DND-41 (cell line): Measurements from ENCODE around the gene FAM174C.

Source experiments
- ATAC-seq: fragments of 200-7000 bp; cut with Tn5 transposase; 3 replicates; pipeline ENCODE4 v1.9.1; 2021; ENCODE audit warnings: low read depth; ENCODE audit not compliant: insufficient read depth
- DNase-seq: peaks from one replicate; pipeline ENCODE4 v3.0.0-alpha.2; 2020
- H2AFZ ChIP-seq: 2 replicates; pipeline ENCODE4 v1.6.0; 2012; ENCODE audit warnings: low read depth, low read length
- H3K27ac ChIP-seq: 2 replicates; pipeline ENCODE4 v1.5.1; 2012; ENCODE audit warnings: low read length, inconsistent platforms
- H3K27me3 ChIP-seq: fragments of 200-600 bp; sonication (generic); 2 replicates; pipeline ENCODE4 v1.6.0; 2012; ENCODE audit warnings: low read length, mild to moderate bottlenecking, inconsistent platforms; ENCODE audit not compliant: insufficient read depth, poor library complexity
- H3K36me3 ChIP-seq: 2 replicates; pipeline ENCODE4 v1.5.1; 2012; ENCODE audit warnings: low read length, inconsistent platforms; ENCODE audit not compliant: insufficient read depth
- H3K4me1 ChIP-seq: 2 replicates; pipeline ENCODE4 v1.5.1; 2012; ENCODE audit warnings: mild to moderate bottlenecking, low read length; ENCODE audit not compliant: insufficient read depth
- H3K4me2 ChIP-seq: 2 replicates; pipeline ENCODE4 v1.6.0; 2012; ENCODE audit warnings: mild to moderate bottlenecking, moderate library complexity, low read length, inconsistent platforms; ENCODE audit not compliant: insufficient read depth
- H3K4me3 ChIP-seq, 2 experiments: fragments of 200-600 bp in 1 of 2; shearing (Covaris generic) in 1 of 2; 2 replicates each; pipeline ENCODE4 v1.5.1; 2012 to 2016; ENCODE audit warnings: inconsistent platforms in 2 of 2, low read length in 2 of 2, mild to moderate bottlenecking in 2 of 2, low read depth in 1 of 2, moderate library complexity in 1 of 2
- H3K79me2 ChIP-seq: 2 replicates; pipeline ENCODE4 v1.6.0; 2012; ENCODE audit warnings: low read length, inconsistent platforms; ENCODE audit not compliant: insufficient read depth
- H3K9ac ChIP-seq: 2 replicates; pipeline ENCODE4 v1.6.0; 2012; ENCODE audit warnings: low read depth, mild to moderate bottlenecking, inconsistent platforms, low read length, moderate library complexity
- H3K9me3 ChIP-seq: 2 replicates; pipeline ENCODE4 v1.5.1; 2012; ENCODE audit warnings: low read length, moderate library complexity, mild to moderate bottlenecking, inconsistent platforms; ENCODE audit not compliant: insufficient read depth, severe bottlenecking
- H4K20me1 ChIP-seq: 2 replicates; pipeline ENCODE4 v1.6.0; 2012; ENCODE audit warnings: low read length; ENCODE audit not compliant: insufficient read depth
- CTCF ChIP-seq: IDR thresholded peaks from 2 replicates; pipeline ENCODE4 v1.5.1; 2012; ENCODE audit warnings: borderline replicate concordance, low read length, moderate library complexity, mild to moderate bottlenecking; ENCODE audit not compliant: poor library complexity, severe bottlenecking; ENCODE audit errors: extremely low read depth
- EZH2 ChIP-seq: IDR thresholded peaks from 3 replicates; pipeline ENCODE4 v1.6.1; 2012; ENCODE audit warnings: borderline replicate concordance, low read depth, mild to moderate bottlenecking, moderate library complexity, low read length, inconsistent platforms; ENCODE audit not compliant: severe bottlenecking

The FAM174C gene

DNA sequence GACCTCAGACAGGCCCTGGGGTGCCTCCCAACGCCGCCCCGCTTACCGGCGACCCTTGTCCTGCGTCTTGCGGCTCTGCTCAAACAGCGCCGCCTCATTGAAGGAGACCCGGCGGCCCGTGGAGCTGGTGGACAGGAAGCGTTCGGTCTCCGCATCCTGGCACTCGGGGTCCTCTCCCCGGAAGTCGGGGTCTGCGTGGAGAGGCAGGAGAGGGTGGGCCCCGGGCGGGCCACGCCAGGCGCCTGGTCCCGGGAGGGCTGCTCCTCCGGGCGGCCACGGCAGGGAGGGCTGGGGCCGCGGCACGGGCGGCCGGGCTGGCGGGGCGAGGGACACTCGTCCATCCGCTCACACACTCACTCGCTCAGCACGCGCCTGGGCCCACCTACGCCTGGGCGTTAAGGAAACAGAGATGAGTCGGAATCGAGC lies 40.4 kb upstream of the FAM174C start:
- Histone ChIP-seq H2AFZ (no peak overlapping the region), H3K4me2 (no peak overlapping the region), H3K9ac (no peak overlapping the region), H3K27ac (no peak overlapping the region), H3K79me2 (no peaks in the 10 kb centered on the region), H3K27me3 (peaks cover 6% of the 10 kb centered on the region), H3K4me1 (peaks cover 23% of the 10 kb centered on the region), H3K9me3 (no peaks in the 10 kb centered on the region), H3K4me3 (no peak overlapping the region), H3K36me3 (no peaks in the 10 kb centered on the region), H4K20me1 (no peaks in the 10 kb centered on the region)
- no peak for ATAC-seq
- DNase-seq: no peak
- no peak for TF ChIP-seq CTCF
- TF ChIP-seq EZH2: no peak

DNA sequence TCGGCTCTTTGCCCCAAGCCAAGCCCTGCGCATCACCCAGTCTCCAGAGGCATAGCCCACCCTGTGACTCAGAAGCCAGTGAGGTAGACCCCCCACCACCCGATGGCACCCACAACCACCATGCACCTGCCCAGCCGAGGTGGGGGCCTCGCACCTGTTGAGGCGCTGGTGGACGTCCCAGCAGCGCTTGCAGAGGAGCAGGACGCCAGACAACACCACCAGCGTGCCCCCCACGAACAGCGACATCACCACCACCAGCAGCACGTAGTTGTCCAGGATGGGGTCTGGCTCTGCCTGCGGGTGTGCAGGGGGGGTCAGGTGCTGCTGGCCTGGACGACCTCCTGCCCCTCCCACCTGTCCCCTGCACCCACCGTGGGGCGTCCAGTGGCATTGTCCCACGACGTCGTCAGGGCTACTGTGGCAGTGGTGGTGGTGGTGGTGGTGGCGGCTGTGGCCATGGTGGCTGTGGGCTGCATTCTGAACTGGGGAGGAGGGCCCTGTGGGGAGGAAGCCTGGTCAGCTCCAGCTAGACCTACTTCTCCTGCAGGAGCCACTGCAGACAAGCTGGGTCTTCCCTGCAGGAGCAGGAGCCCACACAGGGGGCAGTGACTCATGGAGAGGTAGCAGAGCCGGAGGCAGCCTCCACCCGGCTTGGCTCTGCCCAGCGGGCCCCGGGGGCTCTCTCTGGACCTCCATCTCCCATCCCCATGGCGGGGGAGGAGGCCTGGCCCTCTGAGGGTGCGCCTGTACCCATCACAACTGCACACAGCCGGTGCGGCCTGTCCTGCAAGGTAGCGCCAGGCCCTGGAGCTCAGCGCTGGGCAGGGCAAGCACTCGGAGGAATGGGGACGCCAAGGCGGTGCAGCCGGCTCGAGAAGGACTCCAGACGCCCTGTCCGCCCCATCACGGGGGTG lies 39.4 kb upstream of the FAM174C start:
- Histone ChIP-seq H2AFZ (no peak overlapping the region), H3K4me1 (peaks cover 31% of the 10 kb centered on the region), H3K79me2 (no peaks in the 10 kb centered on the region), H3K27ac (no peak overlapping the region), H3K36me3 (no peaks in the 10 kb centered on the region), H3K27me3 (peaks cover 6% of the 10 kb centered on the region), H3K9ac (no peak overlapping the region), H3K9me3 (no peaks in the 10 kb centered on the region), H3K4me2 (peak overlapping the region; percentile 17; the same call in 1 of the 2 replicates), H3K4me3 (no peak overlapping the region), H4K20me1 (no peaks in the 10 kb centered on the region)
- no peak for ATAC-seq
- TF ChIP-seq CTCF: no peak
- TF ChIP-seq EZH2: no peak
- DNase-seq: no peak

- H3K9me3 ChIP-seq: no peaks in the 10 kb centered on the region
- H3K79me2 ChIP-seq: peaks cover 5% of the 10 kb centered on the region
- peak overlapping the region; percentile 77 for H3K4me2 ChIP-seq
- H2AFZ ChIP-seq: no peak overlapping the region
- peaks cover 6% of the 10 kb centered on the region for H3K27me3 ChIP-seq
- H3K9ac ChIP-seq: no peak overlapping the region
- DNase-seq: no peak
- H3K4me3 ChIP-seq: no peak overlapping the region
- H3K4me1 ChIP-seq: peaks cover 37% of the 10 kb centered on the region
- H3K36me3 ChIP-seq: no peaks in the 10 kb centered on the region
- no peaks in the 10 kb centered on the region for H4K20me1 ChIP-seq
- no peak overlapping the region for H3K27ac ChIP-seq
- ATAC-seq: no peak
- no peak for TF ChIP-seq CTCF
- no peak for TF ChIP-seq EZH2
Observed at GRCh38 chr19:1236576-1236975, 38.8 kb upstream of the FAM174C start.
